PC-3 (cell line): Measurements from ENCODE around the gene SPPL2B.

Source experiments
- EZH2phosphoT487 ChIP-seq: fragments of 300-600 bp; sonication (generic); IDR thresholded peaks from 2 replicates; pipeline ENCODE4 v1.6.1; 2018; ENCODE audit warnings: mild to moderate bottlenecking, antibody characterized with exemption, low read length, borderline replicate concordance
- TF ChIP-seq, protein P1 (sequence below): fragments of 300-600 bp; sonication (generic); conservative IDR thresholded peaks from 2 replicates; pipeline ENCODE4 v1.5.1; 2017; ENCODE audit warnings: antibody characterized with exemption, low read depth, mild to moderate bottlenecking, low read length

- TF ChIP-seq, protein P1, sequence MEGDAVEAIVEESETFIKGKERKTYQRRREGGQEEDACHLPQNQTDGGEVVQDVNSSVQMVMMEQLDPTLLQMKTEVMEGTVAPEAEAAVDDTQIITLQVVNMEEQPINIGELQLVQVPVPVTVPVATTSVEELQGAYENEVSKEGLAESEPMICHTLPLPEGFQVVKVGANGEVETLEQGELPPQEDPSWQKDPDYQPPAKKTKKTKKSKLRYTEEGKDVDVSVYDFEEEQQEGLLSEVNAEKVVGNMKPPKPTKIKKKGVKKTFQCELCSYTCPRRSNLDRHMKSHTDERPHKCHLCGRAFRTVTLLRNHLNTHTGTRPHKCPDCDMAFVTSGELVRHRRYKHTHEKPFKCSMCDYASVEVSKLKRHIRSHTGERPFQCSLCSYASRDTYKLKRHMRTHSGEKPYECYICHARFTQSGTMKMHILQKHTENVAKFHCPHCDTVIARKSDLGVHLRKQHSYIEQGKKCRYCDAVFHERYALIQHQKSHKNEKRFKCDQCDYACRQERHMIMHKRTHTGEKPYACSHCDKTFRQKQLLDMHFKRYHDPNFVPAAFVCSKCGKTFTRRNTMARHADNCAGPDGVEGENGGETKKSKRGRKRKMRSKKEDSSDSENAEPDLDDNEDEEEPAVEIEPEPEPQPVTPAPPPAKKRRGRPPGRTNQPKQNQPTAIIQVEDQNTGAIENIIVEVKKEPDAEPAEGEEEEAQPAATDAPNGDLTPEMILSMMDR = no peak
- no peak for TF ChIP-seq EZH2phosphoT487
Measured at GRCh38 chr19:2319551-2319950, 8.9 kb upstream of the SPPL2B start.
